Breast epithelium (tissue), 3 donors: ENCODE data around the gene CCDC78.

Experiments
- CTCF ChIP-seq, 3 donors: fragments of 450-650 bp; IDR thresholded peaks; one replicate each; pipeline ENCODE4 v1.5.1; 2016 to 2017; ENCODE audit warnings: antibody characterized with exemption in 3 of 3, mild to moderate bottlenecking in 3 of 3, moderate library complexity in 3 of 3
- POLR2AphosphoS5 ChIP-seq, 3 donors: sonication (generic); formaldehyde crosslinking; IDR thresholded peaks; one replicate each; pipeline ENCODE4 v1.6.1; 2017; ENCODE audit warnings: antibody characterized with exemption in 3 of 3

- TF ChIP-seq CTCF (IDR thresholded peaks at IDR 0.05) (no peak), POLR2AphosphoS5 (IDR thresholded peaks at IDR 0.05) (no peak)
Measured at GRCh38 chr16:692356-693108, 33.7 kb downstream of the CCDC78 start.
